DLD1 (cell line): Measurements from ENCODE around the gene CCDC85C.

ENCODE experiments used
- in situ Hi-C: cut with HindIII; loops from 2 replicates; pipeline ENCODE4 v1.10.0; 2017; ENCODE audit warnings: low sequenced_read_pairs

Gene CCDC85C

GRCh38 chr14:99514552-99515300 lies 89.3 kb downstream of the CCDC85C start:
- in situ Hi-C loops = no loop called here

- in situ Hi-C loops = no loop called here
Measured at GRCh38 chr14:99513946-99514551, 90.0 kb downstream of the CCDC85C start.

GRCh38 chr14:99513183-99513694 lies 90.8 kb downstream of the CCDC85C start:
- in situ Hi-C loops = no loop called here

- in situ Hi-C loops = no loop called here
Measured at GRCh38 chr14:99512571-99513182, 91.3 kb downstream of the CCDC85C start.

GRCh38 chr14:99512110-99512449 lies 91.9 kb downstream of the CCDC85C start:
- in situ Hi-C loops = no loop called here

GRCh38 chr14:99511421-99512109 lies 92.4 kb downstream of the CCDC85C start:
- in situ Hi-C loops = no loop called here

GRCh38 chr14:99510556-99511139 lies 93.4 kb downstream of the CCDC85C start:
- in situ Hi-C loops = no loop called here

- in situ Hi-C loops = no loop called here
Measured at GRCh38 chr14:99509871-99510555, 94.0 kb downstream of the CCDC85C start.

GRCh38 chr14:99508896-99509629 lies 94.9 kb downstream of the CCDC85C start:
- in situ Hi-C loops = no loop called here

GRCh38 chr14:99507860-99508640 lies 96.0 kb downstream of the CCDC85C start:
- in situ Hi-C loops = no loop called here

- in situ Hi-C loops = no loop called here
Measured at GRCh38 chr14:99506276-99506675, 97.7 kb downstream of the CCDC85C start.

GRCh38 chr14:99505089-99505488 lies 98.9 kb downstream of the CCDC85C start:
- in situ Hi-C loops = no loop called here

- in situ Hi-C loops = no loop called here
Measured at GRCh38 chr14:99503848-99504453, 100.1 kb downstream of the CCDC85C start.

- in situ Hi-C loops = no loop called here
Measured at GRCh38 chr14:99502989-99503421, 101.0 kb downstream of the CCDC85C start.

- in situ Hi-C loops = loop anchor here (25.0 kb wide), 1 partner anchor 189 kb away; the partner anchor contains the start of gene CYP46A1
Measured at GRCh38 chr14:99497894-99498293, 106.1 kb downstream of the CCDC85C start.

GRCh38 chr14:99497341-99497740 lies 106.7 kb downstream of the CCDC85C start:
- in situ Hi-C loops = loop anchor here (25.0 kb wide), 1 partner anchor 190 kb away; the partner anchor contains the start of gene CYP46A1

GRCh38 chr14:99484106-99484505 lies 119.9 kb downstream of the CCDC85C start:
- in situ Hi-C loops = loop anchor here (25.0 kb wide), 1 partner anchor 203 kb away; the partner anchor contains the start of gene CYP46A1

- in situ Hi-C loops = loop anchor here (25.0 kb wide), 1 partner anchor 206 kb away; the partner anchor contains the start of gene CYP46A1
Measured at GRCh38 chr14:99481745-99482099, 122.3 kb downstream of the CCDC85C start.
